AG08395 (cell line): ENCODE results near the gene C16orf90.

ENCODE experiments used
- DNase-seq: peaks from one replicate; pipeline ENCODE4 v3.0.0; 2012; ENCODE audit warnings: mixed read lengths, low spot score

C16orf90 gene

GRCh38 chr16:3461151-3461550 lies 34.1 kb downstream of the C16orf90 start:
- no peak for DNase-seq

GRCh38 chr16:3460585-3460984 lies 34.7 kb downstream of the C16orf90 start:
- no peak for DNase-seq

GRCh38 chr16:3460121-3460520 lies 35.2 kb downstream of the C16orf90 start:
- DNase-seq = no peak

GRCh38 chr16:3459401-3460090 lies 35.7 kb downstream of the C16orf90 start:
- no peak for DNase-seq

GRCh38 chr16:3458852-3459361 lies 36.4 kb downstream of the C16orf90 start:
- DNase-seq = peak; percentile 28

GRCh38 chr16:3458278-3458851 lies 36.9 kb downstream of the C16orf90 start:
- DNase-seq = peak; percentile 48

- peak; percentile 99 for DNase-seq
These were observed 37.6 kb downstream of the C16orf90 start for GRCh38 chr16:3457434-3458252.

- no peak for DNase-seq
These were observed 40.6 kb downstream of the C16orf90 start for GRCh38 chr16:3454631-3455147.

GRCh38 chr16:3454093-3454492 lies 41.2 kb downstream of the C16orf90 start:
- DNase-seq = no peak

- peak; percentile 73 for DNase-seq
These were observed 51.3 kb downstream of the C16orf90 start for GRCh38 chr16:3444032-3444388.
